ENCODE results near the gene CRTC1. TPM values are rescaled to one million over a fixed set of nuclear protein-coding genes. Genes with fewer than 3 reads are reported as not detected.

CRTC1 gene
- total RNA-seq, 3 donors from 2014 or later, result 11.5 to 15.1 (median 12.5) TPM

DNA sequence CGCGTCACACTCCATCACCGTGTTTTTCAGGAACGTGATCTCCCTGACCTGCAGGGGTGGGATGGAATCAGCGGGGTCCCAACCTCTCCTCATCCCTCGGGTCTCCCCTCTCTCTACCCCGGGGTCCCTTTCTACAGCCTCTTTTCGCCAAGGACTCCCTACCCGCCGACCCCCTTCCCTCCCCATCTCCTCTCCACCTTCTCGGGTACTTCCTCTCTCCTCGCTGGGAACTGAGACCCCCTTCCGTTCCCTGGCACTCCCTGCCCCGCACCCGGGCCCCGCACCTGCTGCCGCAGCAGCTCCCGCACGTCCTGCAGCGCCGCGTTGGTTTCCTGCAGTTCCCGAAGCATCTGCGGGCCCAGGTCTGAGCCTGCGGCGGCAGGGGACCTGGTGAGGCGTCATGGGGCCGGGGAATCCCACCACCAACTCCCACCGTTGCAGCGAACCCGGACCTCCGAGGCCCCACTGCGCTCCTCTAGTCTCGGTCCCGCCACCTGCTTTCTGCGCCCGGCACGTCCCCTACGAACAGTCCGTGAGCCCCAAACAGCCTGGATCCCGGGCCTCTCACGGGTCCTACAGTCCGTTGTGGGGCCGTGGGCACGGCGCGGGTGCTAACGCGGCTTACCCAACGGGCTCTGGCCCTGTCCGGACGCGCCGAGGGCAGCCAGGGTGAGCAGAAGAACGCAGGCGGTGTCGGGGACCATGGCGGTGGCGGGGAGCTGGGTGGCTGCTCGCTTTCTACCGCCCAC, 107.3 kb downstream of the CRTC1 start, which contains the start of gene COMP:
COMP (minus strand) TSS at position 740 of the 749 bp plus-strand sequence; CDS start at position 704, 36 bp downstream.
- intact Hi-C loops (cut with DNase I, micrococcal nuclease), result no loop called here
- Histone ChIP-seq H3K4me3 (no peak within 1 kb of the TSS), H3K36me3 (ENCODE audit: low read depth) (no peaks in the 10 kb centered on the region), H3K9me3 (no peaks in the 10 kb centered on the region), H3K4me1 (ENCODE audit: low read depth) (peaks cover 18% of the 10 kb centered on the region)
- no peak for ATAC-seq
- no peak for DNase-seq
- TF ChIP-seq, protein P1, sequence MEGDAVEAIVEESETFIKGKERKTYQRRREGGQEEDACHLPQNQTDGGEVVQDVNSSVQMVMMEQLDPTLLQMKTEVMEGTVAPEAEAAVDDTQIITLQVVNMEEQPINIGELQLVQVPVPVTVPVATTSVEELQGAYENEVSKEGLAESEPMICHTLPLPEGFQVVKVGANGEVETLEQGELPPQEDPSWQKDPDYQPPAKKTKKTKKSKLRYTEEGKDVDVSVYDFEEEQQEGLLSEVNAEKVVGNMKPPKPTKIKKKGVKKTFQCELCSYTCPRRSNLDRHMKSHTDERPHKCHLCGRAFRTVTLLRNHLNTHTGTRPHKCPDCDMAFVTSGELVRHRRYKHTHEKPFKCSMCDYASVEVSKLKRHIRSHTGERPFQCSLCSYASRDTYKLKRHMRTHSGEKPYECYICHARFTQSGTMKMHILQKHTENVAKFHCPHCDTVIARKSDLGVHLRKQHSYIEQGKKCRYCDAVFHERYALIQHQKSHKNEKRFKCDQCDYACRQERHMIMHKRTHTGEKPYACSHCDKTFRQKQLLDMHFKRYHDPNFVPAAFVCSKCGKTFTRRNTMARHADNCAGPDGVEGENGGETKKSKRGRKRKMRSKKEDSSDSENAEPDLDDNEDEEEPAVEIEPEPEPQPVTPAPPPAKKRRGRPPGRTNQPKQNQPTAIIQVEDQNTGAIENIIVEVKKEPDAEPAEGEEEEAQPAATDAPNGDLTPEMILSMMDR (IDR thresholded peaks at IDR 0.05), result no peak

DNA sequence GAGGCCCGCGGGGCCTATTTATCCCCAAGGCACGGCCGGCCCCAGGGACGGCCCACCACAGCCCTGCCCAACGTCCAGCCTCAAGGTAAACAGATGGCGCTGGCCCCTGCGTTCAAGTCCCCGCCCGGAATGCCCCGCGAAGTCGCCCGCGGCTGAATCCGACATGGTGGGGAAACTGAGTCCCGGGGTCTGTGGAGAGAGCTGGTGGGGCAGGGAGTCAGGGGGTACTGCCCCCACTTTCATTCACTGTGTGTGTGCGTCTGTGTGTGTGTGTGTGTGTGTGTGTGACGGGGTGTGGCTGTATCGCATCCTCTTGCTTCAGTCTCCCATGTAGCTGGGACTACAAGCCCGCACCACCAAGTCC, 107.8 kb downstream of the CRTC1 start:
- Histone ChIP-seq H3K4me1 (ENCODE audit: low read depth) (peaks cover 17% of the 10 kb centered on the region), H3K4me3 (no peak overlapping the region), H3K36me3 (ENCODE audit: low read depth) (no peaks in the 10 kb centered on the region), H3K9me3 (no peaks in the 10 kb centered on the region)
- DNase-seq (no peak), ATAC-seq (no peak)
- intact Hi-C loops (cut with DNase I, micrococcal nuclease), result no loop called here
- TF ChIP-seq, protein P1 (IDR thresholded peaks at IDR 0.05), result no peak

DNA sequence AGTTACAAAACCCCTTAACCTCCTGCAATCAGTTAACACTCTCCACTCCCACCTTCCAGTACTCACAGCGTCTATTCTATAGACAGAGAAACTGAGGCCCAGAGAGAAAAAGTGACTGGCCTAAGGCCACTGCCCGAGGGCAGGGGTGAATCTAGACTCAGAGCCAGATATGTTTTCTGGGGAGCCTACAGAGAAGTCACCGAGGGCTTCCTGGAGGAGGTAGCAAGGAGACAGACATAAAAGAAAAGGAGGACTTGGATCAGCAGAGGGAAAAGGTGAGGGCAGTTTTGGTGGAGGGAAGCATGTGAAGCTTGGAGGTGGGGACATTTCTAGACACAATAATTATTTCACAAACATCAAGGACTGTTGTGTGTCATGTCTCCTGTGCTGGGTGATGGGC, 109.2 kb downstream of the CRTC1 start:
- H3K9me3 ChIP-seq, result no peaks in the 10 kb centered on the region
- ATAC-seq (no peak), DNase-seq (no peak)
- TF ChIP-seq, protein P1 (IDR thresholded peaks at IDR 0.05), result no peak
- no peaks in the 10 kb centered on the region for H3K36me3 ChIP-seq (ENCODE audit: low read depth)
- peaks cover 15% of the 10 kb centered on the region for H3K4me1 ChIP-seq (ENCODE audit: low read depth)
- intact Hi-C loops (cut with DNase I, micrococcal nuclease), result no loop called here
- no peak overlapping the region for H3K4me3 ChIP-seq

DNA sequence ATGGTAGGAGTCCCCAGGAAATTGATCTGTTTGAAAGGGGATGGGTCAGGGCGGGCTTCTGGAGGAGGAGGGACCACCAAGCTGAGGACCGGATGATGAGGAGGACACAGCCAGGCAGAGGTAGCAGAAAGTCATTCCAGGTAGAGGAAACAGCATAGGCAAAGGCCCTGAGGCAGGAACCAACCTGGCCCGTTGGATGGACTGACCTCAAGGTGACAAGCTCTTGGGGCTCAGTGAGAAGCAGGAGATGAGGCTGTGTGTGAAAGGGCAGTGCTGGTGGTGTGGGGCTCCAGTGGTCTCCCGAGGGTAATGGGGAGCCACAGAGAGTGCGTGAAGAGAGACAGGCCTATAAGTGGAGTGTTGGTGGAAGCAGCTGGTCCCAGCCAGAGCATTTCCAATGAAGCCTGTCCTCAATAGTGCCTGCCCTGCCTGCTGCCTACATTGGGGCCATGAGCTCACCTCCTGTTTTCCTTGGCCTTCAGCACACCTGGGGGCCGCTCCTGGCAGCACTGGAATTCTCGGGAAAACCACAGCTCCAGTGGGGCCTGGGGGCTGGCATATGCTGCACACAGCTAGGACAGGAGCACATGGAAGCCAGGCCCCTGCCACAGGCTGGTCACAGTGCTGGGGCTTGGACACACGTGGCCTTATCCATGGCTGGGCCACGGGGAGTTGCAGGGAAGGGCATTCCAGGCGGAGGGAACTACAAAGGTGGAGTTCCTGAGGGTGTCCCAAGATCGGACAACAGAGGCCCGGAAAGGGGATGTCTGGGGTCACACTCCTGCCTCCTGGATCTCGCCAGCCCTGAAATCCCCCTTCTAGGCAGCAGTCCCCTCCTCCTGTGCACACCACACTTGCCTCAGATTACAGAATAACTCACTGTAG, 109.9 kb downstream of the CRTC1 start:
- intact Hi-C loops (cut with DNase I, micrococcal nuclease), result no loop called here
- peaks cover 15% of the 10 kb centered on the region for H3K4me1 ChIP-seq (ENCODE audit: low read depth)
- ATAC-seq, result no peak

DNA sequence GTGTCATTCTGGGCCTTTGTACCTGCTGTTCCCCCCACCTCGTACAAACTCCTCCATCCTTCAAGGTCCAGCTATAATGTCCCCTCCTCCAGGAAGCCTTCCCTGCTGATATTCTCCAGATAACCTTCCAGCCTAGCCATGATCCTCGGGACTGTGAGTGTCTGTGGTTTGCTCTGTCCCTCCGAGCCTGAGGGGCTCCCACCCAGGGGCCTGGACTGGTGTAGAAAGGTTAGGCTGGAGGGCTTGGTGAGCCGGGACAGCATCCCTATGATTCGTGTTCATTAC, 110.5 kb downstream of the CRTC1 start:
- Histone ChIP-seq H3K4me3 (no peak overlapping the region), H3K36me3 (ENCODE audit: low read depth) (no peaks in the 10 kb centered on the region), H3K9me3 (no peaks in the 10 kb centered on the region), H3K4me1 (ENCODE audit: low read depth) (peaks cover 9% of the 10 kb centered on the region)
- TF ChIP-seq, protein P1 (IDR thresholded peaks at IDR 0.05), result no peak
- intact Hi-C loops (cut with DNase I, micrococcal nuclease), result no loop called here
- no peak for ATAC-seq
- no peak for DNase-seq

More for the DNA sequence above, 109.9 kb downstream of the CRTC1 start:
- TF ChIP-seq, protein P1 (IDR thresholded peaks at IDR 0.05), result no peak
- no peaks in the 10 kb centered on the region for H3K36me3 ChIP-seq (ENCODE audit: low read depth)
- no peak overlapping the region for H3K4me3 ChIP-seq
- no peaks in the 10 kb centered on the region for H3K9me3 ChIP-seq
- no peak for DNase-seq
